ENCODE measurements around the gene AAGAB.
"Not testable (repeated sequence)": the region's sequence is repeated elsewhere in the genome, so short reads cannot be mapped to it uniquely, and the experiment has no call there.

Gene AAGAB

GRCh38 chr15:67254238-67255175, at the start of gene AAGAB, which contains the start of gene IQCH:
TSS of gene AAGAB (minus strand) at chr15:67254661. CDS start at chr15:67254631, 30 bp downstream.
TSS of gene IQCH (plus strand) at chr15:67254786. CDS start at chr15:67254897, 111 bp downstream.
- peak; percentile 98 for DNase-seq (ENCODE audit: low spot score)

- peak; percentile 6 for DNase-seq (ENCODE audit: low spot score)
Observed at GRCh38 chr15:67303490-67304363, 49.3 kb upstream of the AAGAB start.

GRCh38 chr15:67300266-67301025, 46.0 kb upstream of the AAGAB start:
- DNase-seq (ENCODE audit: low spot score): no peak

GRCh38 chr15:67296684-67297083, 42.2 kb upstream of the AAGAB start:
- no peak for DNase-seq (ENCODE audit: low spot score)

- no peak for DNase-seq (ENCODE audit: low spot score)
Observed at GRCh38 chr15:67296188-67296587, 41.7 kb upstream of the AAGAB start.

GRCh38 chr15:67290319-67290718, 35.9 kb upstream of the AAGAB start:
- no peak for DNase-seq (ENCODE audit: low spot score)

GRCh38 chr15:67286400-67286799, 31.9 kb upstream of the AAGAB start:
- DNase-seq (ENCODE audit: low spot score): not testable (repeated sequence)

GRCh38 chr15:67285625-67286024, 31.2 kb upstream of the AAGAB start:
- DNase-seq (ENCODE audit: low spot score): not testable (repeated sequence)

- DNase-seq (ENCODE audit: low spot score): no peak
Observed at GRCh38 chr15:67281714-67282113, 27.3 kb upstream of the AAGAB start.

- no peak for DNase-seq (ENCODE audit: low spot score)
Observed at GRCh38 chr15:67280217-67280616, 25.8 kb upstream of the AAGAB start.

GRCh38 chr15:67276666-67277065, 22.2 kb upstream of the AAGAB start:
- no peak for DNase-seq (ENCODE audit: low spot score)

- no peak for DNase-seq (ENCODE audit: low spot score)
Observed at GRCh38 chr15:67274236-67274635, 19.8 kb upstream of the AAGAB start.

GRCh38 chr15:67267951-67268941, 13.8 kb upstream of the AAGAB start:
- DNase-seq (ENCODE audit: low spot score): no peak

GRCh38 chr15:67267440-67267839, 13.0 kb upstream of the AAGAB start:
- no peak for DNase-seq (ENCODE audit: low spot score)

- DNase-seq (ENCODE audit: low spot score): no peak
Observed at GRCh38 chr15:67266870-67267269, 12.4 kb upstream of the AAGAB start.

GRCh38 chr15:67259806-67260205, 5.3 kb upstream of the AAGAB start:
- DNase-seq (ENCODE audit: low spot score): no peak

GRCh38 chr15:67259379-67259778, 4.9 kb upstream of the AAGAB start:
- DNase-seq (ENCODE audit: low spot score): no peak

- not testable (repeated sequence) for DNase-seq (ENCODE audit: low spot score)
Observed at GRCh38 chr15:67258412-67258811, 4.0 kb upstream of the AAGAB start.

- DNase-seq (ENCODE audit: low spot score): no peak
Observed at GRCh38 chr15:67256051-67256450, 1.6 kb upstream of the AAGAB start.

- peak; percentile 4 for DNase-seq (ENCODE audit: low spot score)
Observed at GRCh38 chr15:67253549-67254237, 768 bp downstream of the AAGAB start.

Data from AG08395 (cell line).